ENCODE results near the gene MED13.
"Not testable (repeated sequence)": the region's sequence is repeated elsewhere in the genome, so short reads cannot be mapped to it uniquely, and the experiment has no call there.

The MED13 gene

GRCh38 chr17:61895391-61895790, 169.7 kb downstream of the MED13 start:
- DNase-seq = no peak

- not testable (repeated sequence) for DNase-seq
Observed at GRCh38 chr17:61894310-61894709, 170.8 kb downstream of the MED13 start.

Measured in left hindlimb (tissue), 1 donor.